GM19193 (cell line): ENCODE data around the gene TCIRG1.
A peak's percentile ranks its signal among the peaks of the same experiment; 100 is the strongest.

Experiments used
- POLR2A ChIP-seq: IDR thresholded peaks from 4 replicates; pipeline ENCODE4 v1.6.1; 2011; ENCODE audit not compliant: insufficient read depth, insufficient read length; ENCODE audit errors: extremely low read depth

Gene TCIRG1

DNA sequence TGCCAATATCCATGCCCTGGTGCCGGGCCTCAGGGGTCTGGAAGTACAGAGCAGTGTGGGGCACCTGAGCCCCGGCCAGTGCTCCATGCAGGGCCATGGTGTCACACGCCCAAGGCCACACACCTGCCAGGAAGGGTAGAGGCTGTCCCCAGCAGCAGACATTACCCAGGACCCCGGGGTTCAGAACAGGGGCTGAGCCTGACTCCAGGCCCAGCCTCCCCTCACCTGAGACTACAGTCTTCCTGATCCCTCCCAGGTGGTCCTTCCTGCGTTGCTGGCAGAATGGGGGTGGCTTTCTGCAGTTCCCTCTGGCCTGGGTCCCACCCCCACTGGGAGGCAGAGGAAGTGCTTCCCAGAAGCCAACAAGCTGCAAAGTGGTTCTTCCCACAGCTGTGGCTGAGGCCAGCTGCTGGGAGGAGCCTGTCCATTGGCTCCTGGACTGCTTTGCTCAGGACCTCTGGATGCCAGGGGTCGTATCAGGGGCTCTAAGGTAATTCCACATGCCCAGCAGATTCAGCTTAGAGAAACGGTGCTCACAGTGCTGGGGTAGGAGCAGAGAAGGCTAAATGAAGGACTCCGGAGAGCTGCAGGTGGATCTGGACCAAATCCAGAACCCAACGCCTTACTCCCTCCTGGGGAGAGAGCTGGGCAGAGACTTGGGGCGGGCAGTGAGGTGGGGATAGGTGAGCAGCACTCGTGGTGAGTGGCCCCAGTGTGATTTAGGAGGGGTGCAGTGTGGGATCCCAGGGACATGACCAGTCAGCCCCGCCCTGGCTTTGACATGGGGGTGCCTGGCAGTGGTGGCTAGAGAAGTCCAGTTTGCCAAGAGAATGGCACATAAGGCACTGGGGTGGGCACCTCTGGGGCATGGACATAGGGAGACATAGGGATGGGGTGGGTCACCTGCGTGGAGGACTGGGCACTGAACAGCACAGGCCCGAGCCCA is 12.6 kb downstream of the TCIRG1 start:
- TF ChIP-seq POLR2A = peak; percentile 3

- no peak for TF ChIP-seq POLR2A
Observed at GRCh38 chr11:68052137-68052873, 13.5 kb downstream of the TCIRG1 start.

- TF ChIP-seq POLR2A = peak; percentile 37
Observed at GRCh38 chr11:68053117-68053516, 14.3 kb downstream of the TCIRG1 start.

GRCh38 chr11:68053981-68054812 is 15.4 kb downstream of the TCIRG1 start:
- TF ChIP-seq POLR2A = no peak

- no peak for TF ChIP-seq POLR2A
Observed at GRCh38 chr11:68056317-68057285, 17.8 kb downstream of the TCIRG1 start.

DNA sequence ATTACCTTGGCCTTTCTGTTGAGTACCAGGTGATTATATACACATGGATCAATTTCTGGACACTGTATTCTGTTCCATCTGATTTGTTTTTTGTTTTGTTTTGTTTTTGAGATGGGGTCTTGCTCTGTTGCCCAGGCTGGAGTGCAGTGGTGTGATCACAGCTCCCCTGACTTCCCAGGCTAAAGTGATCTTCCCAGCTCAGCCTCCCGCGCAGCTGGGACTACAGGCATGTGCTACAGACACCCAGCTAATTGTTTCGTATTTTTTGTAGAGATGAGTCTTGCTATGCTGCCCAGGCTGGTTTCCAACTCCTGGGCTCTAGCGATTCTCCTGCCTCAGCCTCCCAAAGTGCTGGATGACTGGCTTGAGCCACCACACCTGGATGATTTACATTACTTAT is 19.0 kb downstream of the TCIRG1 start:
- no peak for TF ChIP-seq POLR2A

DNA sequence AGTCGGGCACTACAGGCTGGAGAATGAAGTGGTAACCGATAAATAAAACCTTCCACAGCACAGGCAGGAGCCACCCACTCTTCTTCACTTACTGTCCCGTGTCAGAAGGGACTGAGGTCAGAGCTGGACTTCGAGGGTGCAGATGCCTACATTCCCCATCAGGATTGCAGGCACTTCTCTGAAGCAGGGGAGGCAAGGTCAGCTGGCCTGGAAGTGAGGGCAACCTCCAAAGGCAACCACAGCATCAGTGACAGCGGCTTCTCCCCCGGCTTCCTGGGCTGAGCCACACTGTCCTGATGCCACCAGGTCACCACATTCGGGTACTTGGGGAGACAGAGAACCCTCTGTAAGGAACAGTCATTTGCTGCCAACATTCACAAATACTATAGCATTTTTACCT is 22.7 kb downstream of the TCIRG1 start:
- no peak for TF ChIP-seq POLR2A

DNA sequence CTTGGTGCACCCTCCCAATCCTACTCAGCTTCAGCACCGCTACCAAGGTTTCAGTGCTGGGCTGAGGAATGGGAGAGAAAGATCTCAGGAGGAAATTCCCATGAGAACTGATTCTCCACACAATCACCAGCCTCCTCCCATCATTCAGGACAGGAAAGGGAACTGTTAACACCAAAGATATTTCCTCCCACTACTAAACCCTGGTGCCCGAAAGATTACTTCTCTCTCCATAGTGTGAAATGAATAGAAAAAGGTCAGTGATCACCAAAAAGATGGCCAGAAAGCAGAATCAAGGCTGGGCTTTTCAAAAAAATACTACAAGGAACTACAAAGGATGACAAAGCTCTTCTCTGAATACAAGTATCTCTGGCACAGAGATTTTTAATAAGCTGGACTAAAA is 26.1 kb downstream of the TCIRG1 start:
- no peak for TF ChIP-seq POLR2A

DNA sequence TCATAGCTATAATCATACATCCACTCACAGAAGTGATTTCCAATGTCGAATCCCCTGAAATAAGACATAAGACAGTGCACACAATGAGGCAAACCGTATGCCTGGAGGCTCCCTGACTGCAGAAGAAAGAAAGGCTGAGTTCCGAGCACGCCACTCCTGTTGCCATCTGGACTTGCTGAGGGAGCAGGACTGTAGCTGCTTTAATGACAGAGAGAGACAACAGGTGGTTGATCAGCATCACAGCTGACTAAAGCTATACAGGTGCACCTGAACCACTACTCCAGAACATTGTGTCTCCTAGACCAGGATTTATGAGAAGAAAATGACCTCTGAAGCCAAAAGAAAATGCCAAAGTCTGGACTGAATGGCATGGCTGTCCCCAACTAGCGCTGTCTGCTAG is 27.0 kb downstream of the TCIRG1 start:
- TF ChIP-seq POLR2A = no peak

GRCh38 chr11:68066742-68067141 is 27.9 kb downstream of the TCIRG1 start:
- TF ChIP-seq POLR2A = no peak

GRCh38 chr11:68067991-68068390 is 29.2 kb downstream of the TCIRG1 start:
- no peak for TF ChIP-seq POLR2A

DNA sequence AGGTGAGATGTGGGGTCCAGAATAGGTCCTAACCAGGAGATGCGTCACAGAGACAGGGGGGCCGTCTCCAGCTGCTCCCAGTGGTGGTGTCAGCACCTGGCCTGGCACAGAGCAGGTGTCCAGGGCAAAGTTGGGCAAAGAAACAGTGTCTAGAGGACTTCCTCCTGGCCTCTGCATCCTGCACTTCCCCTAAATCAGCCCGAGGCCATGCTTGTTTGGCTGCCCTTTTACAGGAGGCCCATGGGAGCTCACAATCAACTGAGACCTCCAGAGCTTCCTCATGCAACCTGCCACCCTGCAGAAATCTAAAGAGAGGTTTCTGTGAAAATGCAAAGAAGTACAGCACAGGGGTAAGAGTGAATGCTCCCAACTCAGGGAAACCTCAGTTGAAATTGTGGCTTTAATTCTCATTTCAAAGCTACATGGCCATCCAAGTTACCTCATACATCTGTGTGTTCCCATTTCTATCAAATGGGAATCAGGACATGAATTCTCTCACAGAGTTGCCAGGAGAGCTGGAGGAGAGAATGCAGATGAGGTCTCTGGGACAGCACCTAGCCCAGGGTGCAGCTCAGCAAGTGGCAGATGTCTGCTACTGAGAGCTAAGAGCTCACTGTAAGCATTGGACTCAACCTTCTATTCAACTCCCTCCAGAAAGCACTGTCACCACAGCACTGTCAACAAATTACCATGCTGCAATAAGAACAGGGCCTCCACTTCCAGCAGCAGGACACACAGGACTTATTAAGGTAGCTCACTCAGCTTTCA is 32.6 kb downstream of the TCIRG1 start:
- no peak for TF ChIP-seq POLR2A
